Measurements from ENCODE around the gene REST.
"Not testable (repeated sequence)": the region's sequence is repeated elsewhere in the genome, so short reads cannot be mapped to it uniquely, and the experiment has no call there.

DNA sequence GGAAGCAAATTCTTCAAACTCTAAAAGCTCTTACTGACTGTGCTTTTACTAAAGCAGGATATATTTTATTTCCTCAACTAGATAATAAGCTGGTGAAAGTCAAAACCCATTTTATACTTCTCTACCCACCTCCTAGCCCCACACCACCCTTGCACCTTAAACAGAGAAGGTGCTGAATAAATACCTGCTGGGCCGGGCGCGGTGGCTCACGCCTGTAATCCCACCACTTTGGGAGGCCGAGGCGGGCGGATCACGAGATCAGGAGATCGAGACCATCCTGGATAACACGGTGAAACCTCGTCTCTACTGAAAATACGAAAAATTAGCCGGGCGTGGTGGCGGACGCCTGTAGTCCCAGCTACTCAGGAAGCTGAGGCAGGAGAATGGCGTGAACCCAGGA, 9.9 kb upstream of the REST start:
- TF ChIP-seq, protein P1, sequence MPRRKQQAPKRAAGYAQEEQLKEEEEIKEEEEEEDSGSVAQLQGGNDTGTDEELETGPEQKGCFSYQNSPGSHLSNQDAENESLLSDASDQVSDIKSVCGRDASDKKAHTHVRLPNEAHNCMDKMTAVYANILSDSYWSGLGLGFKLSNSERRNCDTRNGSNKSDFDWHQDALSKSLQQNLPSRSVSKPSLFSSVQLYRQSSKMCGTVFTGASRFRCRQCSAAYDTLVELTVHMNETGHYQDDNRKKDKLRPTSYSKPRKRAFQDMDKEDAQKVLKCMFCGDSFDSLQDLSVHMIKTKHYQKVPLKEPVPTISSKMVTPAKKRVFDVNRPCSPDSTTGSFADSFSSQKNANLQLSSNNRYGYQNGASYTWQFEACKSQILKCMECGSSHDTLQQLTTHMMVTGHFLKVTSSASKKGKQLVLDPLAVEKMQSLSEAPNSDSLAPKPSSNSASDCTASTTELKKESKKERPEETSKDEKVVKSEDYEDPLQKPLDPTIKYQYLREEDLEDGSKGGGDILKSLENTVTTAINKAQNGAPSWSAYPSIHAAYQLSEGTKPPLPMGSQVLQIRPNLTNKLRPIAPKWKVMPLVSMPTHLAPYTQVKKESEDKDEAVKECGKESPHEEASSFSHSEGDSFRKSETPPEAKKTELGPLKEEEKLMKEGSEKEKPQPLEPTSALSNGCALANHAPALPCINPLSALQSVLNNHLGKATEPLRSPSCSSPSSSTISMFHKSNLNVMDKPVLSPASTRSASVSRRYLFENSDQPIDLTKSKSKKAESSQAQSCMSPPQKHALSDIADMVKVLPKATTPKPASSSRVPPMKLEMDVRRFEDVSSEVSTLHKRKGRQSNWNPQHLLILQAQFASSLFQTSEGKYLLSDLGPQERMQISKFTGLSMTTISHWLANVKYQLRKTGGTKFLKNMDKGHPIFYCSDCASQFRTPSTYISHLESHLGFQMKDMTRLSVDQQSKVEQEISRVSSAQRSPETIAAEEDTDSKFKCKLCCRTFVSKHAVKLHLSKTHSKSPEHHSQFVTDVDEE (CRISPR knock-in tag; IDR thresholded peaks at IDR 0.05), result not testable (repeated sequence)
- not testable (repeated sequence) for TF ChIP-seq ARNTL (CRISPR knock-in tag; IDR thresholded peaks at IDR 0.05; ENCODE audit: borderline replicate concordance, low read depth); ZNF8 (CRISPR knock-in tag; IDR thresholded peaks at IDR 0.05); BACH2 (CRISPR knock-in tag; IDR thresholded peaks at IDR 0.05; ENCODE audit: borderline replicate concordance); ZFP30 (CRISPR knock-in tag; IDR thresholded peaks at IDR 0.05); ESRRG (CRISPR knock-in tag; IDR thresholded peaks at IDR 0.05); GLIS3 (CRISPR knock-in tag; IDR thresholded peaks at IDR 0.05); PATZ1 (CRISPR knock-in tag; IDR thresholded peaks at IDR 0.05; ENCODE audit: borderline replicate concordance); ZFP3 (CRISPR knock-in tag; IDR thresholded peaks at IDR 0.05); TCF4 (CRISPR knock-in tag; IDR thresholded peaks at IDR 0.05; ENCODE audit: borderline replicate concordance); RARB (CRISPR knock-in tag; IDR thresholded peaks at IDR 0.05); TOX (CRISPR knock-in tag; IDR thresholded peaks at IDR 0.05; ENCODE audit: borderline replicate concordance)
- TF ChIP-seq, protein P2, sequence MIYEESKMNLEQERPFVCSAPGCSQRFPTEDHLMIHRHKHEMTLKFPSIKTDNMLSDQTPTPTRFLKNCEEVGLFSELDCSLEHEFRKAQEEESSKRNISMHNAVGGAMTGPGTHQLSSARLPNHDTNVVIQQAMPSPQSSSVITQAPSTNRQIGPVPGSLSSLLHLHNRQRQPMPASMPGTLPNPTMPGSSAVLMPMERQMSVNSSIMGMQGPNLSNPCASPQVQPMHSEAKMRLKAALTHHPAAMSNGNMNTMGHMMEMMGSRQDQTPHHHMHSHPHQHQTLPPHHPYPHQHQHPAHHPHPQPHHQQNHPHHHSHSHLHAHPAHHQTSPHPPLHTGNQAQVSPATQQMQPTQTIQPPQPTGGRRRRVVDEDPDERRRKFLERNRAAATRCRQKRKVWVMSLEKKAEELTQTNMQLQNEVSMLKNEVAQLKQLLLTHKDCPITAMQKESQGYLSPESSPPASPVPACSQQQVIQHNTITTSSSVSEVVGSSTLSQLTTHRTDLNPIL (CRISPR knock-in tag; IDR thresholded peaks at IDR 0.05; ENCODE audit: low read depth), result not testable (repeated sequence)
